SK-N-MC (cell line): ENCODE measurements around the gene PDE11A.

ENCODE experiments used
- EZH2 ChIP-seq: fragments of 200-600 bp; sonication (generic); IDR thresholded peaks from one replicate; pipeline ENCODE4 v1.6.1; 2017; ENCODE audit warnings: antibody characterized with exemption
- FOXP2 ChIP-seq: optimal IDR thresholded peaks from 2 replicates; pipeline ENCODE3; 2011; ENCODE audit warnings: mild to moderate bottlenecking, moderate library complexity; ENCODE audit not compliant: insufficient read depth; ENCODE audit errors: extremely low read length, control extremely low read depth
- POLR2AphosphoS5 ChIP-seq: IDR thresholded peaks from 2 replicates; pipeline ENCODE4 v1.6.1; 2012; ENCODE audit warnings: mild to moderate bottlenecking, low read depth, low read length, borderline replicate concordance

GRCh38 chr2:177599139-177599688, 473.4 kb downstream of the PDE11A start:
- TF ChIP-seq EZH2 (no peak), POLR2AphosphoS5 (no peak), FOXP2 (no peak)
